Loucy (cell line): ENCODE data around the gene KDM4C.

Source experiments
- H2AFZ ChIP-seq: fragments of 200-600 bp; sonication (generic); 2 replicates; pipeline ENCODE4 v1.6.0; 2016; ENCODE audit warnings: antibody characterized with exemption, mild to moderate bottlenecking, low read length, moderate library complexity
- H3F3A ChIP-seq: fragments of 200-600 bp; 2 replicates; pipeline ENCODE4 v1.6.0; 2016; ENCODE audit warnings: antibody characterized with exemption, low read depth, mild to moderate bottlenecking
- H3K27me3 ChIP-seq: fragments of 200-600 bp; sonication (generic); 2 replicates; pipeline ENCODE4 v1.6.1; 2014; ENCODE audit warnings: low read length, mild to moderate bottlenecking; ENCODE audit not compliant: insufficient read depth, poor library complexity, severe bottlenecking
- H3K36me3 ChIP-seq: fragments of 200-600 bp; sonication (generic); 2 replicates; pipeline ENCODE4 v1.6.1; 2016; ENCODE audit warnings: low read length; ENCODE audit not compliant: insufficient read depth
- H3K4me1 ChIP-seq: fragments of 200-600 bp; sonication (generic); 2 replicates; pipeline ENCODE4 v1.5.1; 2014; ENCODE audit warnings: low read length, mild to moderate bottlenecking; ENCODE audit not compliant: insufficient read depth, poor library complexity, severe bottlenecking
- H3K4me2 ChIP-seq: fragments of 200-600 bp; sonication (generic); 2 replicates; pipeline ENCODE4 v1.6.0; 2014; ENCODE audit warnings: antibody characterized with exemption, low read length, low read depth, mild to moderate bottlenecking; ENCODE audit not compliant: poor library complexity, severe bottlenecking
- H3K4me3 ChIP-seq: fragments of 200-600 bp; sonication (generic); 2 replicates; pipeline ENCODE4 v1.5.1; 2014; ENCODE audit warnings: low read length, mild to moderate bottlenecking, mixed read lengths; ENCODE audit not compliant: poor library complexity, severe bottlenecking
- H3K79me2 ChIP-seq: fragments of 200-600 bp; sonication (generic); 2 replicates; pipeline ENCODE4 v1.6.1; 2014; ENCODE audit warnings: low read length; ENCODE audit not compliant: insufficient read depth
- H3K9ac ChIP-seq: fragments of 200-600 bp; sonication (generic); 2 replicates; pipeline ENCODE4 v1.6.0; 2014; ENCODE audit warnings: mild to moderate bottlenecking, low read depth, low read length, moderate library complexity; ENCODE audit not compliant: poor library complexity, severe bottlenecking
- H3K9me2 ChIP-seq: fragments of 200-600 bp; sonication (generic); replicated peaks from 2 replicates; pipeline ENCODE4 v1.6.1; 2016; ENCODE audit warnings: low read depth, low read length, mixed read lengths
- H3K9me3 ChIP-seq: fragments of 200-600 bp; sonication (generic); 2 replicates; pipeline ENCODE4 v1.6.1; 2014; ENCODE audit warnings: mild to moderate bottlenecking, antibody characterized with exemption, low read length, low read depth; ENCODE audit not compliant: insufficient read depth
- H4K20me1 ChIP-seq: fragments of 200-600 bp; sonication (generic); 2 replicates; pipeline ENCODE4 v1.6.0; 2014; ENCODE audit warnings: antibody characterized with exemption, low read length, mild to moderate bottlenecking; ENCODE audit not compliant: insufficient read depth, poor library complexity, severe bottlenecking
- EZH2phosphoT487 ChIP-seq: fragments of 200-600 bp; IDR thresholded peaks from 2 replicates; pipeline ENCODE4 v1.6.1; 2018; ENCODE audit warnings: antibody characterized with exemption, mild to moderate bottlenecking, moderate library complexity, borderline replicate concordance
- TF ChIP-seq, protein P1 (sequence below): fragments of 200-600 bp; sonication (generic); conservative IDR thresholded peaks from 2 replicates; pipeline ENCODE4 v1.5.1; 2014; ENCODE audit warnings: mild to moderate bottlenecking, antibody characterized with exemption, low read length

Gene KDM4C

GRCh38 chr9:7103771-7104170 lies 346.0 kb downstream of the KDM4C start:
- Histone ChIP-seq H3F3A (no peaks in the 10 kb centered on the region), H3K9me2 (no peaks in the 10 kb centered on the region), H3K9ac (no peak overlapping the region), H3K36me3 (peaks cover 28% of the 10 kb centered on the region; the same call in 1 of the 2 replicates), H3K4me1 (no peaks in the 10 kb centered on the region), H2AFZ (no peak overlapping the region), H3K4me2 (no peak overlapping the region), H4K20me1 (no peaks in the 10 kb centered on the region), H3K79me2 (no peaks in the 10 kb centered on the region), H3K4me3 (no peak overlapping the region), H3K9me3 (no peaks in the 10 kb centered on the region), H3K27me3 (no peaks in the 10 kb centered on the region)
- TF ChIP-seq, protein P1, sequence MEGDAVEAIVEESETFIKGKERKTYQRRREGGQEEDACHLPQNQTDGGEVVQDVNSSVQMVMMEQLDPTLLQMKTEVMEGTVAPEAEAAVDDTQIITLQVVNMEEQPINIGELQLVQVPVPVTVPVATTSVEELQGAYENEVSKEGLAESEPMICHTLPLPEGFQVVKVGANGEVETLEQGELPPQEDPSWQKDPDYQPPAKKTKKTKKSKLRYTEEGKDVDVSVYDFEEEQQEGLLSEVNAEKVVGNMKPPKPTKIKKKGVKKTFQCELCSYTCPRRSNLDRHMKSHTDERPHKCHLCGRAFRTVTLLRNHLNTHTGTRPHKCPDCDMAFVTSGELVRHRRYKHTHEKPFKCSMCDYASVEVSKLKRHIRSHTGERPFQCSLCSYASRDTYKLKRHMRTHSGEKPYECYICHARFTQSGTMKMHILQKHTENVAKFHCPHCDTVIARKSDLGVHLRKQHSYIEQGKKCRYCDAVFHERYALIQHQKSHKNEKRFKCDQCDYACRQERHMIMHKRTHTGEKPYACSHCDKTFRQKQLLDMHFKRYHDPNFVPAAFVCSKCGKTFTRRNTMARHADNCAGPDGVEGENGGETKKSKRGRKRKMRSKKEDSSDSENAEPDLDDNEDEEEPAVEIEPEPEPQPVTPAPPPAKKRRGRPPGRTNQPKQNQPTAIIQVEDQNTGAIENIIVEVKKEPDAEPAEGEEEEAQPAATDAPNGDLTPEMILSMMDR: no peak
- no peak for TF ChIP-seq EZH2phosphoT487

DNA sequence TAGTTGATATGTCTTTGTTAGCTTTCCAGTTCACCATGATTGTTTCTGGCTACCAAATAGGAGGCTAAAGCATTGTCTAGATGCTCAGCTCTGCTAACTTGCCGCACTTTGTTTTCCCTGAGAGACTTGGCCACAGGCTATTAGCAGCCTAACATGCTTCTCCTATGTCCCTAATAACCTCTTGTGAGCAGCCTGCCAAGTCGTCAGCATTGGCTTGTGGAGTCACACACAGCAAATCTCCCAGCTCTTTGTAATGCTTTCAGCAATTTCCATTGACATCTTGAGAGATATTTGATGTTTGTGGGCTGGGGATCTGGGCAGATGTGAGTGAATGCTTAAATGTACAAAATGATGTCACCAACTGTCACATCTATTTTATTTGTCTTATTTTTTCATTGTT lies 346.9 kb downstream of the KDM4C start:
- Histone ChIP-seq H3K9me3 (no peaks in the 10 kb centered on the region), H3K4me3 (no peak overlapping the region), H3K79me2 (no peaks in the 10 kb centered on the region), H3K36me3 (peaks cover 28% of the 10 kb centered on the region; the same call in 1 of the 2 replicates), H3K27me3 (no peaks in the 10 kb centered on the region), H3K9me2 (no peaks in the 10 kb centered on the region), H3K4me2 (no peak overlapping the region), H4K20me1 (no peaks in the 10 kb centered on the region), H3K4me1 (no peaks in the 10 kb centered on the region), H2AFZ (no peak overlapping the region), H3K9ac (no peak overlapping the region), H3F3A (no peaks in the 10 kb centered on the region)
- TF ChIP-seq EZH2phosphoT487: no peak
- TF ChIP-seq, protein P1: no peak

GRCh38 chr9:7105095-7105494 lies 347.3 kb downstream of the KDM4C start:
- no peak for TF ChIP-seq EZH2phosphoT487
- TF ChIP-seq, protein P1: no peak
- H3K9ac ChIP-seq: no peak overlapping the region
- H2AFZ ChIP-seq: no peak overlapping the region
- no peaks in the 10 kb centered on the region for H3K4me1 ChIP-seq
- H3K4me3 ChIP-seq: no peak overlapping the region
- H3K4me2 ChIP-seq: no peak overlapping the region
- no peaks in the 10 kb centered on the region for H3K27me3 ChIP-seq
- no peaks in the 10 kb centered on the region for H4K20me1 ChIP-seq
- H3F3A ChIP-seq: no peaks in the 10 kb centered on the region
- no peaks in the 10 kb centered on the region for H3K9me3 ChIP-seq
- H3K79me2 ChIP-seq: no peaks in the 10 kb centered on the region
- no peaks in the 10 kb centered on the region for H3K9me2 ChIP-seq
- H3K36me3 ChIP-seq: peaks cover 28% of the 10 kb centered on the region; the same call in 1 of the 2 replicates
